DMS 273 (cell line): ENCODE results near the gene CAPZA3.
"Not testable (repeated sequence)": the region's sequence is repeated elsewhere in the genome, so short reads cannot be mapped to it uniquely, and the experiment has no call there.

Experiments used
- DNase-seq: peaks from one replicate; lab custom pipeline; 2025; ENCODE audit not compliant: unreplicated experiment; lab: John Stamatoyannopoulos, UW

Gene CAPZA3

DNA sequence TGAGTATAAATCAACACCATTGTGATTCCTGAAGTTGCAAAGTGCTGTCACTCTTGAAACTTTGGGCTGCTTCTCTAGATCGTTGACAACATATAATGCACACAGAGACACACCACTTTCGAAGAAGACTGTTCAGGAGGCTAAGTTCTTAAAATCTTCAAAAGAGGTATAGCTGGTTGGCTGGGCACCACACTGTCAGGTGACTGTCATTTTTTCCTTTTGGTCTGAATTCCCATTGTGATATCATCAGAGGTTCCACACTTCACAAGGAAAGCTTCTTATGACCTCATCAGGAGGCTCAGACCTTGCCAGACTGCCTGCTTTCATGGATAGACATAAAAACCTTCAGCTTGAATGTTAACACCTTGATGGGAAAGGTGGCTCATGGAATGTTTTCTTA, at the start of gene CAPZA3, which contains the start of gene PLCZ1:
TSS of gene CAPZA3 (plus strand) at position 301 of the 400 bp plus-strand sequence. CDS start 150 bp downstream, outside the sequence.
TSS of gene PLCZ1 (minus strand) at position 194 of the 400 bp plus-strand sequence. CDS start 641 bp downstream, outside the sequence.
- DNase-seq, result no peak

- no peak for DNase-seq
Observed at GRCh38 chr12:18689771-18690170, 48.1 kb upstream of the CAPZA3 start.

GRCh38 chr12:18690653-18691052, 47.3 kb upstream of the CAPZA3 start:
- DNase-seq, result no peak

- not testable (repeated sequence) for DNase-seq
Observed at GRCh38 chr12:18693986-18694385, 43.9 kb upstream of the CAPZA3 start.

GRCh38 chr12:18696971-18697602, 40.8 kb upstream of the CAPZA3 start:
- DNase-seq, result no peak

DNA sequence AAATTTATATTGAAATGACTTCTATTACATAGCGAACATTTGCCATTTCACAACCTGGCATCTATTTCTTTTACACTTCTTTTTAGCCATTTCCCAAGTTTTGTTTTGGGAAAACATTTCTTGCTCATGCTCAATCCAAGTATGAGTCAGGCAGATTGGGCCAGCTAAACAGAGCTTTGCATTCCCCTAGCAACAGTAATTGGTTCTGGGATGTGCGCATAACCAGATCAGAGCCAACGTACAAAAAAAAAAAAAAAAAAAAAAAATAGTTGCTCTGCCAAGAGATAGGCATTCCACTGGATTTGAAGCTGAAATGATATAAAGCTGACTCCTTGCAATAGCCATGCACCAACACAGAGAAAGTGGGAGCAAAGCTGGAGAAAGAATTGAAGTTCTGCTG, 37.6 kb upstream of the CAPZA3 start:
- no peak for DNase-seq

GRCh38 chr12:18703321-18703720, 34.6 kb upstream of the CAPZA3 start:
- DNase-seq, result no peak

DNA sequence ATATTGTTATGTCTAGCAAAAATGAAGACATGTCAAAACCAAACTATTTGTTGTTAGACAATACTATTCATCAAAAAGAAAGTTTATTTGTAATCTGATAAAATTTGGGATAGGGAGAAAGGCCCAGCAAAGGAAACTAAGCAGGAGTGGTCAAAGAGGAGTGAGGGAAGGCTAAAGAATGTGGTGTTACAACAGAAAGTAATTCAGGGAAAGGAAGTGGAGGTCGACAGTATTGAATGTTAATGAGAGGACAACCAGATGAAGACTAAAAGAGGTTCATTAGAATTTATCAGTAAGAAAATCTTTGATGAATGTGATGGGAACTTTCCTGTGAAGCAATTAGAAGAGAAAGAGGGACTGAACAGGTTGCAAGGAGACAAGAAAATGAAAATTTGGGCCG, 34.0 kb upstream of the CAPZA3 start:
- no peak for DNase-seq

- DNase-seq, result no peak
Observed at GRCh38 chr12:18706798-18707197, 31.1 kb upstream of the CAPZA3 start.

GRCh38 chr12:18716236-18716635, 21.7 kb upstream of the CAPZA3 start:
- no peak for DNase-seq

- DNase-seq, result no peak
Observed at GRCh38 chr12:18718462-18718861, 19.5 kb upstream of the CAPZA3 start.

DNA sequence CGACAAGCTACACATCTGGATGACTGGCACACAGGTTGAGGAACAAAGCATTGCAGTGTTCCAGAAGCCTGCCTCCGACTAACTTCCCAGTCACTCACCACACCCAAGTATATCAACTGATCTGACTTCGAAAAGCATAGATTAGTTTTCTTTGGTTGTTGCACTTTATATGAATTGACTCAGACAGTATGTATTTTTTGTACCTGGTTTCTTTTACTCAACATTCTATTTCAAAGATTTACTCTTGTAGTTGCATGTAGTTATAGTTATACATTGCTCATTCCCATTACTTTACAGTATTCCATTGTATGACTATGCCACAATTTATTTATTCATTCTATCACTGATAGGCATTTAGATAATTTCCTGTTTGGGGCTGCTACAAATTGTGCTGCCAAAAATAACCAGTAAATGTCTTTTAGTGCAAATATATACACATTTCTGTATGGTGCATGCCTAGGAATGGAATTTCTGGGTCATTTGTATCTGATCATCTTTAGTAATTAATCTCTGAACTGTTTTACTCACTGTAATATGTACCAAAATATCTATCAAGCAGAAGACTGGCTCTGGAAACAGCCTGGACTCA, 17.9 kb upstream of the CAPZA3 start:
- no peak for DNase-seq

DNA sequence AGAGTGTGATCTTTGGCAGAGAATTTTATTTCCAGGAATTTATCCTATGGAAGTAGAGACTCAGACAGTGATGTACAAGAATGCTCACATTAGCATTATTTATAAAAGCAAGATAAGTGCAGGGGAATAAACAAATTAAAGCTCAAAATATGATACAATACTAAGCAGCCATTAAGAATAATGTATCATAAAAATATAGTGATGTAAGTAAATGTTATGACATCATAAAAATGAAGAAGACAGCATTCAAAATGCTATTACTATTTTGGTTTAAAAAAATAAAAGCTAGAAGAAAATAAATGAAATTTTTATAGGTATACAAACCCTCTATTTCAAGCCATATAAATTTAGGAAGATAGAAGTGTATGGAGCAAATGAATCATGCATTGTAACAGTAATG, 17.2 kb upstream of the CAPZA3 start:
- DNase-seq, result no peak

DNA sequence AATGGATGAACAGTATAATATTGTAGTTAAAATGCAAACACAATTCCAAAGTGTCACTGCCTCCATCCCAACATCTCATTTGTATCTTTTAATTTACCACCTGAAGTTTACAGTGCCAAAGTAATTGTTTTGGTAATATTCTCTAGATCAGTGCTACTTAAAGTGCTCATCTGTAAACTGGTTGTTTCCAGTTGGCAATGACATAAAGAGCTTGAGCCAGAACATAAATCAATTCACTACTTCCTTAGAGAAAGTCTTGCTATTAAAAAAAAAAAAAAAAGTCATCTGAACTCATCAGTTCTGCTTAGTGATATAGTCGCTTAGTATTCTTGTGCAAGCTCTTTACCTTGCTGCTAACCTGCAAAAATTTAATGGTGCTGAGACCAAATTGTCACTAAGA, 16.5 kb upstream of the CAPZA3 start:
- no peak for DNase-seq

- no peak for DNase-seq
Observed at GRCh38 chr12:18723752-18724151, 14.2 kb upstream of the CAPZA3 start.

- no peak for DNase-seq
Observed at GRCh38 chr12:18731156-18731555, 6.8 kb upstream of the CAPZA3 start.

DNA sequence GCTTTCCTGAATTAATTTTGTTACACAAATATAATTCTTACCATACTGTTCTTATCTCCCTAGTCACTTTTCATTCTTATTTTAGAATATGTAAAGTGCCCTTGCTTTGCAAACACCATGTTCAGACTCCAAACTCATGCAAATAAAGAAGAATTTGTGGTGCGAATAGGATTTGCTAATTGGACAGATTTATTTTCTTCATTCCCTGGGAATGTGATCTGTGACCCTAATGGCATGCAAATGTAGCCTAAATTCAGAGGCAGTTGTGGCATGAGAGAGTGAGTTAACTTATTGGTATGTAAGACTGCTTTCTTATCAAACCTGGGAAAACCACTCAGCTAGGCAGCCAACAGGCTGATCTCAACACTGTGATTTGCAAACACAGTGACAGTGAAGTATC, 10.0 kb downstream of the CAPZA3 start:
- DNase-seq, result no peak

GRCh38 chr12:18749386-18749957, 11.6 kb downstream of the CAPZA3 start:
- DNase-seq, result no peak

DNA sequence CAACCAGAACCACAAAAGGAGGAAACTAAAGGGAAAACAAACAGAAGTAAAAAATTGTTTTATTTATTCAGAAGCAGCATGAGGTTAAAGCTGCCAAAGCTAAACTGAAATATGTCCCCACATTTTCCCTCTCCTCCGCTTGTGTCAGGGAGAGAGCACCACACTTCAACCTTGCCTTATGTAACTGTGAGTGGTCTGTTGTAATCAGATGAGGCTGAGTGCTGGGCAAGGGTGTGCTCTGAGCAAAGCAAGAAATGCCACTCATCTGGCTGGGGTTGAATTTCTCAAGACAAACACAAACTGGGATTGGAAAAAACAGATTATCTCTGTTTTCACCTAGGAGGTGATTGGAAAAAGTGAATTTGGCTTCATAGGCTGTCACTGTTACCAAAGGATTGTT, 12.2 kb downstream of the CAPZA3 start:
- no peak for DNase-seq

DNA sequence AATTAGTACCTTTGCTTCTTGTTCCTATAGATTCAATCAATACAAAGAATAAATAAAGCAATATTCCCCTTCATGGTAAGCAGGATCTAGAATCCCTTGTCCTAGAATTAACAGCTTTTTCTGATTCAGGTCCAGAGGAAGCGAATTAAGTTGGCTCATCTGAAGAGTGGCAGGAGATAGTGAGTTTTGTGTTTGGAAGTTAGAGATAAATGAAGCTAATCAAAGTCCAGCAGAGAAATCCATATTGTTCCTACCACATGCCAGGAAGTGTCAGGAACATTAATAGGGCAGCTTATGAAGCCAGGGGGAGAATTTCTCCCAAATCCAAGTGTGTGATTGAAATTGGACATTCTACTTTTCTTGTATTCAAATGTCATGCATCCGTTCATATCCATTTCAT, 13.9 kb downstream of the CAPZA3 start:
- DNase-seq, result no peak

GRCh38 chr12:18752280-18752920, 14.5 kb downstream of the CAPZA3 start:
- DNase-seq, result peak; percentile 0

DNA sequence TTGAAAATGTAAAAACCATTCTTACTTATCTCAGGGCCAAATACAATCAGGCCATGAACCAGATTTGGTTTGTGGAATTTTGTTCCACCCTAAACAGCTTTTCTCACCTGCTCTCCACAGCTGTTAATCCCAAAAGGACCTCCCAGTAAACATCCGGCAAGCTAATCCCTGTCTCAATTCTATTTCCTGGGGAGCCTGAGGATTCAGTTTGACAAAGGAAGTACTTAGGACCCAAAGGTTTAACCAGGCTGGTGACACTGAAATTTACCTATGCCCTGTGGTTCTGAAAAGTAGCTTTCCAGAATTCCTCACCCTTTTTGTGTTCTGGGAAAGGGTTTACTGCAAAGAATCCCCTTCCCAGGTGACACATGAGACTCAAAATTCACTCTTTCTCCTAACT, 15.0 kb downstream of the CAPZA3 start:
- no peak for DNase-seq
